Activated CD4-positive, alpha-beta T cell treated with anti-CD3 and anti-CD28 coated beads for 4 hours (primary cell): ENCODE data around the gene SYNE1.

Experiments
- DNase-seq, 2 donors: peaks; one replicate each; pipeline ENCODE4 v3.0.0-alpha.2; 2020

Gene SYNE1

DNA sequence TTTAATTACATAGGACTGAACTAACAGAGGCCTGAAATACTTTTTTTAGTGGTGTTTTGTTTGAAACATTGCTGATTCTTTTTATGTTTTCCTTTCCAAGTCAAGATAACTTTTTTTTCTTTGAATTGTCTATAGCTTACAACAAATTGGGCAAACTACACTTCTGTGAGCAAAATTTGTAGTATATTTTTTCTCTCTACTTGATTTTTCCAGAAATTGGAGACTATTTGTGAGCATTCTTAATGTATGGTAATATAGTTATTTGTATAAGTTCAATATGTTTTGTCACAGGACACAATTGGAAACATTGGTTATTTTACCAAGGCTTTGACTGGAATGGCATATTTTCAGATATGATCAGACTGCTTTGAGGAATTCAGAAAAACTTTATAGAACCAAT is 216.5 kb downstream of the SYNE1 start:
- DNase-seq = no peak

GRCh38 chr6:152418551-152418950 is 218.6 kb downstream of the SYNE1 start:
- DNase-seq = no peak

DNA sequence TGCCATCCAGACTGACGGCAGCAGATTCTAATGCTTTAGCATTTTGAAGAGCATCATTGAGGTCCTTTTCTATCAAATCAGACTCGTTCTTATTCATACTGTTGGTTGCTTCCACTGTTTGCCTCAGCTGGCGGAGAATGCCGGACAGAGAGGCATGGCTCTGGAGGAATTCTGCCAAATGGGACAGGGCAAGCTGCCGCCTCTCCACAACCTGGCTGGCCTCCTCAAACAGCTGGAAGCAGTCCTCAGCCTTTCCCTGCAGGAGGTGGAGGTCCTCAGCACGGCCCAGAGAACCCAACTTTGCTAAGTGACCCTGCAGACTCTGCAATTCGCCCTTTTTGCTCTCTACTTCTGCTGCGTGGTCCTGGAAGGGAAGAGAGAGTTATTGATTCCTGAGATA is 220.5 kb downstream of the SYNE1 start:
- DNase-seq = no peak

DNA sequence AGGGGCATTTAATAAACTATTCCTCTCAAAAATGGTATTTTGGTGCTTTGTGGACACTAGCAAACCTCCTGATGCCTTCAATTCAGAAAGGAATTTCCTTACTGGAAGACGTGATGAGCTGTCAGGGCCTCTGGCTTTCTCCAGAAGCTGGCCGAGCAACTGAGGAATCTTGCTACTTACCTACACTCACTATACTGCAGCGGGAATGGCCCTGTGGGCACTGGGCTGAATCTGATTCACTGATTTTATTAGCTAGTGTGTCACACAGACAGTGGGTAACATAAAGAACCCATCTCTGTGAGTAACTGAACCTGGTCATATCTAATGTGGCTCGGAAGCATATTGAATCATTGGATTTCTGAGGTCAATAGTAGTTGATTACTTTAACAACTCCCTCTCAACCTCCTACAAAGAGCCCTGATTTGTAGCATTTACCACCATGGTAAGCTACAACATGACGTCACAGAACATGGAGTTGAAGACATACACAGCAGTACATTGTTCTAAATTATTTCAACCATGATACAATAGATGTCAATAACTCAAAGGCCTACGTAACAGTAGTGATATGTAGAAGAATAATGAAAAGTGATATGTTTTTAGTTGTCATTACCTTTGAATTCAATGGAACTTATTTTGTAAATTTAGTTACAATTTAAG is 232.1 kb downstream of the SYNE1 start:
- DNase-seq = no peak

DNA sequence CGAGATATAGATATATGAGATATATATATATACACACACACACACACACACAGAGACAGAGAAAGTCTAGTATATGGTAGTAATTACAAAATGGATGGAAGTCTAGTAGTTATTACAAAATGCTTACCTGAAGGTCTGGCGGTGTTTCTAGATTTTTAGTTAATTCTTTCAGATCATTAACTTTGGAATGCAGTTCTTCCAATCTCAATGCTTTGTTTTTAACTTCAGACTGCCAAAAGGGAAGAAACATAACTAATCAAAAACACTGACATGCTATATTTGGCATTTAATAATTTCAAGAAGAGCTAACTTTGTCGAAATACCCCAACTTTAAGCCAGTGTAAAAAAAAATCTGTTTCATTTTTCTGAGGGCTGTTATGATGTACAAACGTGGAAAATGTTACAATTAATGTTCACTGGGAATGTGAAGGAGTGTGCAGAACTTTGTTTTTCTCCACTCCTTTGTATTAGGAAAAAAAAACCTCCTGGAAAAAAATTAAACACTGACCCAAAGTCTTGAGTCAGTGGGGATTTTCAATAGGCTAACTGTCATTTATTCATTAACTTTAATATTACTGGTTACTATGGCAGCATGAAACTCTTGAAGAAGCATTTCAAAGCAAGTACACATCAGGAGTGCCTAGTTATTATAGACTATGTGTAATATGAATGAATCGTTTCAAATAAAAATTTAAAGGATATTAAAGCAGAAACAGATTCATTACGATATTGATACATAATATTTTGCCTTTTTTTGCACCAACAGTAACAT is 232.9 kb downstream of the SYNE1 start:
- no peak for DNase-seq

DNA sequence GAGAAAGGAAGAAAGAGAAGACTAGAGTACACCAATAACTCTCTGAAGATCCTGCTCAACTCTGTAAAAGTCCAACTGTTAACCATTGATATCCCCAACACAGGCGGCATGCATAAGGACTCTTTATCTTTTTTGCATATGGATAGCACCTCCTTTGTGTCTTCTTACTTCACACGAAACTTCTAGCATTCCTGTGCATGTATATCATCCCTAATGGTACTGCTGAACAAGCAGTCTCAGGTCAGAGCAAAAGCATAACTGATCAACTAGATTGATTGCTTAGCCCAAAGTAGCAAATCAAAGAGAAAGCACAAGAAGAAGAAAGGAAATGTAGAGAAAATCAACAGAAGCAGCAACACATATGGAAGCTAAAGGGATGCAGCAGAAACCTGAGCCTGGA is 234.4 kb downstream of the SYNE1 start:
- no peak for DNase-seq

- no peak for DNase-seq
Measured at GRCh38 chr6:152401978-152402377, 235.2 kb downstream of the SYNE1 start.

DNA sequence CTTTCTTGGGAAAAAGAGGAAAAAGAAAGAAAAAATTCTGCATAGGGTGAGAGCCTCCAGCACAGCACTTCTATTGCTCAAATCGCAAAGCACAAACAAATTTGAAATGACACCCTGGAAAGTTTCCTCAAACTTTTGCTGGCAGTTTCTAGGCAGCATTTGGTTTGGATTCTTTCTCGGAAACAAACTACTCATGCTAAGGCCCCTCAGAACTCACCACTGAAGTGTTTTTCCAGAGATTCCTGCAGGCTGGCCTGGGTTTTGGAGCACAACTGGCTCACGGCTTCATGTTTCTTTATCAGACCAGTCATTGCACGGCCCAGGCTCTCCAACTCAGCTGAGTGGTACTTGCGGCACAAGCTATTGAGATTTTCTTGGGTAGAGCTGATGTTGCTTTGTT is 237.8 kb downstream of the SYNE1 start:
- no peak for DNase-seq

GRCh38 chr6:152398993-152399392 is 238.2 kb downstream of the SYNE1 start:
- DNase-seq = no peak

DNA sequence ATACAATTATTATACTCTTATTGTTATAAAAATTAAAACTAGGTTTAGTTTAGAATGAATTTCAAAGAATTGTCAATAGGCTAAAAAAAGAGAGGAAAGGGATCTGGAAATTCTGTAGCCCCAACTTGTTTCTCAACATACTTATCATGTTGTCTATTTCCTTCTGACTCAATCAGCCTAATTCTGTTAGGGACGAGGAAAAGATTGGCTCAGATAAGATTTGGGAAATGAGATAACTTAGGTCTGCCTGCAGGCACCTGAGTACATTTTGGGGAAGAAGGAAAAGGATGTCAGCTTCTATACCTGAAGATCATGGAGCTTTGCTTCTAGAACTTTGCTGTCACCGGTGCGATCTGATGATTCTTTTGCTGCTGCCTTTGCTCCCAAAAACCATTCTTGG is 238.8 kb downstream of the SYNE1 start:
- DNase-seq = no peak

- no peak for DNase-seq
Measured at GRCh38 chr6:152394303-152394702, 242.9 kb downstream of the SYNE1 start.

- no peak for DNase-seq
Measured at GRCh38 chr6:152391179-152391880, 245.8 kb downstream of the SYNE1 start.

- no peak for DNase-seq
Measured at GRCh38 chr6:152387091-152387490, 250.1 kb downstream of the SYNE1 start.

DNA sequence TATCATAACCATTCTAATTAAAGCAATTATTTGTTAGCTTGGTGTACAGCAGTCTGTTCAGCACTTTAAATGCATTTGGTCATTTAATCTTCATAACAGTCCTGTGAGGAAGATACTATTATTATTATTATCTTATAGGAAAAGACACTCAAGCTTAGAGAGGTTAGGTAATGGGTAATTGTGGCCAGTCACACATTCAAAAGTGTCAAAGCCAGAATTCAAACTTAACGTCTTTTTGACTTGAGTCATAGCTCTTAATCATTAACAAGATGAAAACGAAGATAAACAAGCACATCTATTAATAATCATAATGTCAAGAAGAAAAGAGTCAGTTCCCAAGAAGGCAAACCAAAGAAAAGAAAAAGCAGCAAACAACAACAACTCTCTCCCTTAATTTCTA is 251.0 kb downstream of the SYNE1 start:
- DNase-seq = no peak

- DNase-seq = no peak
Measured at GRCh38 chr6:152380993-152381898, 255.9 kb downstream of the SYNE1 start.

DNA sequence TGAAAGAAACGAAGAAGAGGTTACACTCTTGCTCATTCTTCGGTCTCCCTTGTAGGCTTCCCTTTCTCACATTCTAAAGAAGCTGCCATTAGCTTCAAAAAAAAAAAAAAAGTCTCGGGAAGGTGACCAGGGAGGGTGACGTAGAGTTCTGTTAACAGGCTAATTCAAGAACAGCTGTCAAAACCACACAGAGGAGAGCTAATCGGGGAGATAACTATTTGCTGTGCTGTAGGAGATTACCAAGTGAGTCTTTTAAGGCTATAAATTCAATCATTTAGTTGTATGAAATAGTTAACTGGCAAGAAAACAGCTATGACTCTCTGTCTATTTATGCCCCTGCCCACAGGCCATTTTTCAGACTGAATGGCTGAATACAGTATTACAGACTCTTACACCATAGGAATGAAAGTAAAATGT is 256.8 kb downstream of the SYNE1 start:
- DNase-seq = no peak

GRCh38 chr6:152379423-152379822 is 257.7 kb downstream of the SYNE1 start:
- DNase-seq = no peak

- DNase-seq = no peak
Measured at GRCh38 chr6:152378169-152378568, 259.0 kb downstream of the SYNE1 start.

- no peak for DNase-seq
Measured at GRCh38 chr6:152375197-152375596, 262.0 kb downstream of the SYNE1 start.

GRCh38 chr6:152372945-152373344 is 264.2 kb downstream of the SYNE1 start:
- no peak for DNase-seq

DNA sequence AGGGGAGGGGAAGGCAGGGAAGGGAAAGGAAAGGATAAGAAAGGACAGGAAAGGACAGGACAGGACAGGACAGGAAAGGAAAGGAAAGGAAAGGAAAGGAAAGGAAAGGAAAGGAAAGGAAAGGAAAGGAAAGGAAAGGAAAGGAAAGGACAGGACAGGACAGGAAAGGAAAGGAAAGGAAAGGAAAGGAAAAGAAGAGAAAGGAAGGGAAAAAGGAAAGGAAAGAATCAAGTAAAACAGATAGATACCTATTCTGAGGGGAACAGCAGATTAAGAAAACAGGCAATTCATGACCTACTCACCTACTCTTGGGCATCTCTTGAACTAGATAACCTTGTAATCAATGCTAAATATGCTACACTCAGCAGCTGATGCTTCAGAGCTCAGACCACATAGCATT is 265.4 kb downstream of the SYNE1 start:
- DNase-seq = no peak

DNA sequence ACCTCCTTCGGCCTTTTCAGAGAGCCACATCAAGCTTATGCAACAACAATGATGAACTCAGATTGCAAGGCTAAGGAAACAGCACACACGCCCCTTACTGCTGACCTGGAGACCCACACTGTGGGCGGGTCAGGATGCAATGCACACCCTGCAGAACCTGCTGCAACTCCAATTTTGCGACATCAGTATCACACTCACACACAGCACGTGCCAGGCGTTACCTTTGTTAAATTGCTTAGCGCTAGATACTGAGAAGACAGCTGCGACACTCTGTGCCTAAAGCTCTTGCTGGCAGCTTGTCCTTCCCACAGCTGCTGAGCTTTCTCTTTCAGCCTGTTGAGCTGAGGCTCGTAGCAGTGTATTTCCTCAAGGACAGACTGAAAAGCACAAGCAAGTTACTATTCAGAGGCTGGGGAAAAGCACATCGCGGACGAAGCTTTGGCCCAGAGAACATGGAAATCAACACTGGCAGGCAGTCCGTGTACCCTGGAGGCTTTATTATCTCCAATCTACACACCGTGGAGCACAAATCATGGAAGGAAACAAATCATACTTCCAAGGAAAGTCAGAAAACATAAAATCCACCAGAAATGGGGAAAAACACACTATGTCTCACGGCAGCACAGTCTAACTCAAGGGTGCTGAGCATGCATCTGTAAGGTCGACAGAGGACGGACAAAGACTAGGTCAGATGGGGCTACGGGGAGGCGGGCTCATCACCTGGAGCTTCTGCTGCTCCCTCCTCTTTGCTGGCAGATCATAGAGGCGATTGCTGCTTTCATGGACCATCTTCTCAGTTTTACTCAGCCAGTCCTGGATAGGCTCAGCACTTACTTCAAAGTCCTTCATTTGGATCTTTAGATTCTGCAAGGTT is 268.2 kb downstream of the SYNE1 start:
- no peak for DNase-seq
